ENCODE measurements around the gene ACE. TPM values are rescaled to one million over a fixed set of nuclear protein-coding genes. Genes with fewer than 3 reads are reported as not detected.

Gene ACE
- total RNA-seq = under 1 TPM; 0.26 to 0.46 TPM

- intact Hi-C loops (cut with DNase I, micrococcal nuclease) = loop anchor here (2.0 to 5.0 kb wide), 3 partner anchors 35 to 135 kb away; partner anchors contain the start of gene DCAF7 (in 1 of the 2)
- H3K36me3 Mint-ChIP-seq (ENCODE audit: low read depth) = no peaks in the 10 kb centered on the region
- peak; percentile 57 for ATAC-seq
- peaks cover 12% of the 10 kb centered on the region for H3K4me1 Mint-ChIP-seq
- peaks cover 27% of the 10 kb centered on the region for H3K27me3 Mint-ChIP-seq
- DNase-seq = peak; percentile 66
- no peaks in the 10 kb centered on the region for H3K9me3 Mint-ChIP-seq (ENCODE audit: low read depth)
- POLR2A ChIA-PET = interaction anchor here (0.5 kb wide), 1 partner anchor 73 kb away, joined by 4 read pairs; the partner anchor contains the start of gene DCAF7
- H3K4me3 Mint-ChIP-seq = peak within 1 kb of the TSS; percentile 68
- no peak within 1 kb of the TSS for H3K27ac Mint-ChIP-seq
- CTCF ChIA-PET = interaction anchor here (0.6 to 8.3 kb wide), 4 partner anchors 15 to 135 kb away, joined by 3 to 102 read pairs (median 4); no protein-coding TSS in a partner anchor
Observed at GRCh38 chr17:63476854-63477479, at the start of gene ACE. ACE (plus strand) TSS chr17:63477061; CDS start chr17:63477095, 34 bp downstream.

- Mint-ChIP-seq H3K27ac (no peak overlapping the region), H3K4me3 (no peak overlapping the region), H3K27me3 (no peaks in the 10 kb centered on the region), H3K36me3 (ENCODE audit: low read depth) (no peaks in the 10 kb centered on the region), H3K9me3 (ENCODE audit: low read depth) (no peaks in the 10 kb centered on the region), H3K4me1 (peaks cover 28% of the 10 kb centered on the region)
- intact Hi-C loops (cut with DNase I, micrococcal nuclease) = loop anchor here (5.0 to 10.0 kb wide), 4 partner anchors 248 to 413 kb away; partner anchors contain the start of gene SMARCD2 (in 1 of the 2)
- ChIA-PET POLR2A (no interaction called here), CTCF (interaction anchor here (1.1 to 1.4 kb wide), 4 partner anchors 10 to 246 kb away, joined by 3 to 6 read pairs (median 4); no protein-coding TSS in a partner anchor)
- no peak for ATAC-seq
- no peak for DNase-seq
Observed at GRCh38 chr17:63429766-63430165, 47.1 kb upstream of the ACE start.

- POLR2A ChIA-PET = no interaction called here
- ATAC-seq = no peak
Observed at GRCh38 chr17:63430223-63430622, 46.6 kb upstream of the ACE start.

GRCh38 chr17:63431618-63431938, 45.3 kb upstream of the ACE start:
- ChIA-PET CTCF (interaction anchor here (1.1 to 1.4 kb wide), 3 partner anchors 8 to 21 kb away, joined by 4 to 5 read pairs (median 5); no protein-coding TSS in a partner anchor), POLR2A (no interaction called here)
- DNase-seq = no peak
- intact Hi-C loops (cut with DNase I, micrococcal nuclease) = no loop called here
- Mint-ChIP-seq H3K27me3 (no peaks in the 10 kb centered on the region), H3K4me3 (no peak overlapping the region), H3K36me3 (ENCODE audit: low read depth) (no peaks in the 10 kb centered on the region), H3K9me3 (ENCODE audit: low read depth) (no peaks in the 10 kb centered on the region), H3K4me1 (peaks cover 27% of the 10 kb centered on the region), H3K27ac (no peak overlapping the region)
- no peak for ATAC-seq

More at GRCh38 chr17:63430223-63430622, 46.6 kb upstream of the ACE start:
- no peak for DNase-seq
- CTCF ChIA-PET = interaction anchor here (0.7 to 1.4 kb wide), 5 partner anchors 10 to 181 kb away, joined by 4 to 6 read pairs (median 4); no protein-coding TSS in a partner anchor
- intact Hi-C loops (cut with DNase I, micrococcal nuclease) = no loop called here
- Mint-ChIP-seq H3K36me3 (ENCODE audit: low read depth) (no peaks in the 10 kb centered on the region), H3K27me3 (no peaks in the 10 kb centered on the region), H3K4me1 (peaks cover 31% of the 10 kb centered on the region), H3K4me3 (no peak overlapping the region), H3K27ac (no peak overlapping the region), H3K9me3 (ENCODE audit: low read depth) (no peaks in the 10 kb centered on the region)

DNA sequence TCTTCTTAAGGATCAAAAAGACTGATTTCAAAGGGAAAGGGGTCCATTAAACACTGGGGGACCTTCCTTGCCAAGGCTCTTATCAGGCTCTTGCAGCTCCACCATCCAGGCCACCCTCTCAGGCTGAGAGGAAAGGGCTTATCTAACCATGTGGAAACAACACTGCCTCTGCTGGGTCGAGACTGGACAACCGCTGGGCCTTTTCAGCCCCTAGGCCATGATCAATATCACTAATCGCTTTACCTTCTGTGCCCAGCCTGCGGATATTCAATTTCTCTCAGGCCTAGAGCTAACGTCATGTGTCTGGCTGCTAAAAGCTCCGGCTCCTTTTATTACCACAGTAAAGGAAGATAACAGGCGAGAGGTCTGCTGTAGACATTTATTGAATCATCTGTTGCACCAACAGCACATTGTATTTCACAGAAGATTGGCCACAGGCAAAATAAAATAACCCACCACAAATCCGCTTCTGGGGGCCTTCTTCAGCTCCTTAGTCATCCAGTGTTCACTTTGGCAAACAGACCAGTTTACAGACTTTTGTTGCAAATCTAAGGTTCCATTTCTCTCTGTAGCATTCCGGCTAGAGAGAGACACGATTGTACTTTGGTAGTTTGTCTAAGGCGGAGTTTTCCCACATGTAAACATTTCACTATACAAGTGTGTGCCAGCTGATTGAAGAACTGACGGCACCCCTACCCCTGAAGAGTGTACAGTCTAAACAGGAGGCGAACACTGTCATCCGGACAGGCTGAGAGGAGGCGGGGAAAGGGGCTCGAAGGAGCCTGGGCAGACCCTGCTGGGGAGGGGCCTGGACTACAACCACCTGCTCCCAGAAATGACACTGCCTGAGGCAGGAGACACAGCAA, 44.7 kb upstream of the ACE start:
- no peaks in the 10 kb centered on the region for H3K36me3 Mint-ChIP-seq (ENCODE audit: low read depth)
- H3K4me3 Mint-ChIP-seq = no peak overlapping the region
- H3K27ac Mint-ChIP-seq = peak overlapping the region; percentile 29
- ChIA-PET CTCF (interaction anchor here (0.6 to 1.4 kb wide), 5 partner anchors 9 to 259 kb away, joined by 3 to 5 read pairs (median 4); no protein-coding TSS in a partner anchor), POLR2A (no interaction called here)
- peaks cover 21% of the 10 kb centered on the region for H3K4me1 Mint-ChIP-seq
- no peaks in the 10 kb centered on the region for H3K27me3 Mint-ChIP-seq
- intact Hi-C loops (cut with DNase I, micrococcal nuclease) = no loop called here
- H3K9me3 Mint-ChIP-seq (ENCODE audit: low read depth) = no peaks in the 10 kb centered on the region
- no peak for DNase-seq
- no peak for ATAC-seq

GRCh38 chr17:63433746-63434591, 42.9 kb upstream of the ACE start:
- no peak overlapping the region for H3K4me3 Mint-ChIP-seq
- intact Hi-C loops (cut with DNase I, micrococcal nuclease) = no loop called here
- H3K36me3 Mint-ChIP-seq (ENCODE audit: low read depth) = no peaks in the 10 kb centered on the region
- no peak overlapping the region for H3K27ac Mint-ChIP-seq
- ATAC-seq (no peak), DNase-seq (no peak)
- no peaks in the 10 kb centered on the region for H3K9me3 Mint-ChIP-seq (ENCODE audit: low read depth)
- ChIA-PET CTCF (interaction anchor here (0.7 to 2.3 kb wide), 6 partner anchors 8 to 276 kb away, joined by 3 to 17 read pairs (median 4); partner anchors contain the start of gene MAP3K3), POLR2A (interaction anchor here (0.6 kb wide), 1 partner anchor 149 kb away, joined by 3 read pairs; no protein-coding TSS in a partner anchor)
- peaks cover 8% of the 10 kb centered on the region for H3K4me1 Mint-ChIP-seq
- no peaks in the 10 kb centered on the region for H3K27me3 Mint-ChIP-seq

DNA sequence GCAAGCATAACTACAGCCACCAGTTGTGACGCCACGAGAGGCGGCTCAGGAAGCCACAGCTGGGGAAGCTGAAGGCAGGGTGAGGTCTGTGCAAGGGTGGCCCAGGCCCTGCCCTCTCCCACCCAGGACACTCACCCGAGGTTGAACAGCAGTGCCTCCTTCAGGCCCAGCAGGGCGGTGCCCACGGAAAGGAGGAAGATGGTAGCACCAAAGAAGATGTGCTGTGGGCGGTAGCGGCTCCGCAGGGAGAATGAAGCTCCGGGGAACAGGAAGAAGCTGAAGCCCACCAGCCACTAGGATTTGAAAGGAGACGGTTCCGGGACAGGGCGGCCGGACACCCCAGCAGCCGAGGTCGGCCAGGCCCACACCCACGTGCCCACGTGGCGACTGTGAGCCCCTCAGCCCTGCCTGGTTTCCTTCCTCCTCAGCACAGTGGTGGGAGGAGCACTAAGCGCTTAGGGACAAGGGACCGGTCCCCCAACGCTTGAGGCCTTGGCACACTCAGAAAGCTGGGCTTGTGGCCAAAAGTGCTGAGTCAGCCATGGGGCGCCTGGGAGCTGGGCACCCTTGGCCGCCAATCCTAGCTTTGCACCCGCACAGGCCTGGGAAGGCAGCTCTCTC, 41.8 kb upstream of the ACE start:
- Mint-ChIP-seq H3K27me3 (no peaks in the 10 kb centered on the region), H3K27ac (peak overlapping the region; percentile 12), H3K9me3 (ENCODE audit: low read depth) (no peaks in the 10 kb centered on the region), H3K4me1 (peaks cover 16% of the 10 kb centered on the region), H3K36me3 (ENCODE audit: low read depth) (no peaks in the 10 kb centered on the region), H3K4me3 (no peak overlapping the region)
- no peak for ATAC-seq
- POLR2A ChIA-PET = interaction anchor here (0.5 to 0.6 kb wide), 3 partner anchors 150 to 296 kb away, joined by 3 to 4 read pairs (median 3); no protein-coding TSS in a partner anchor
- intact Hi-C loops (cut with DNase I, micrococcal nuclease) = no loop called here
- CTCF ChIA-PET = interaction anchor here (0.7 to 2.3 kb wide), 8 partner anchors 9 to 275 kb away, joined by 3 to 18 read pairs (median 4); partner anchors contain the start of gene MAP3K3
- peak; percentile 46 for DNase-seq

- no peaks in the 10 kb centered on the region for H3K9me3 Mint-ChIP-seq (ENCODE audit: low read depth)
- H3K4me3 Mint-ChIP-seq = no peak overlapping the region
- no peak overlapping the region for H3K27ac Mint-ChIP-seq
- H3K36me3 Mint-ChIP-seq (ENCODE audit: low read depth) = no peaks in the 10 kb centered on the region
- no peaks in the 10 kb centered on the region for H3K27me3 Mint-ChIP-seq
- POLR2A ChIA-PET = interaction anchor here (0.5 to 0.6 kb wide), 2 partner anchors 186 to 295 kb away, joined by 3 to 4 read pairs; no protein-coding TSS in a partner anchor
- intact Hi-C loops (cut with DNase I, micrococcal nuclease) = no loop called here
- peaks cover 23% of the 10 kb centered on the region for H3K4me1 Mint-ChIP-seq
- no peak for DNase-seq
- no peak for ATAC-seq
- CTCF ChIA-PET = interaction anchor here (0.9 to 2.3 kb wide), 8 partner anchors 8 to 262 kb away, joined by 3 to 18 read pairs (median 5); no protein-coding TSS in a partner anchor
Observed at GRCh38 chr17:63435681-63436522, 41.0 kb upstream of the ACE start.

- H3K4me1 Mint-ChIP-seq = peaks cover 23% of the 10 kb centered on the region
- no peaks in the 10 kb centered on the region for H3K36me3 Mint-ChIP-seq (ENCODE audit: low read depth)
- H3K27ac Mint-ChIP-seq = no peak overlapping the region
- no peak overlapping the region for H3K4me3 Mint-ChIP-seq
- no peak for ATAC-seq
- H3K27me3 Mint-ChIP-seq = no peaks in the 10 kb centered on the region
- intact Hi-C loops (cut with DNase I, micrococcal nuclease) = no loop called here
- CTCF ChIA-PET = interaction anchor here (0.7 to 2.3 kb wide), 6 partner anchors 8 to 179 kb away, joined by 3 to 18 read pairs (median 8); no protein-coding TSS in a partner anchor
- DNase-seq = no peak
- H3K9me3 Mint-ChIP-seq (ENCODE audit: low read depth) = no peaks in the 10 kb centered on the region
- POLR2A ChIA-PET = no interaction called here
Observed at GRCh38 chr17:63436523-63437110, 40.2 kb upstream of the ACE start.
